Activated CD8-positive, alpha-beta memory T cell treated with anti-CD3 and anti-CD28 coated beads for 4 hours (primary cell): Measurements from ENCODE around the gene PITPNC1.
"Not testable (repeated sequence)": the region's sequence is repeated elsewhere in the genome, so short reads cannot be mapped to it uniquely, and the experiment has no call there.

Experiments used
- DNase-seq, 2 donors: peaks; one replicate each; pipeline ENCODE4 v3.0.0-alpha.2; 2020; ENCODE audit warnings: low read depth in 2 of 2

Gene PITPNC1

GRCh38 chr17:67376737-67377487, at the start of gene PITPNC1:
Gene PITPNC1, plus strand, starts transcription at chr17:67377281.
- peak; percentile 70 for DNase-seq

GRCh38 chr17:67328026-67328425, 49.1 kb upstream of the PITPNC1 start:
- DNase-seq: no peak

- not testable (repeated sequence) for DNase-seq
Observed at GRCh38 chr17:67331381-67332161, 45.5 kb upstream of the PITPNC1 start.

- not testable (repeated sequence) for DNase-seq
Observed at GRCh38 chr17:67332162-67332508, 44.9 kb upstream of the PITPNC1 start.

- DNase-seq: no peak
Observed at GRCh38 chr17:67335245-67335835, 41.7 kb upstream of the PITPNC1 start.

- DNase-seq: no peak
Observed at GRCh38 chr17:67336859-67337258, 40.2 kb upstream of the PITPNC1 start.

- DNase-seq: not testable (repeated sequence)
Observed at GRCh38 chr17:67338353-67338752, 38.7 kb upstream of the PITPNC1 start.

GRCh38 chr17:67343237-67343636, 33.8 kb upstream of the PITPNC1 start:
- DNase-seq: no peak

GRCh38 chr17:67347826-67348225, 29.3 kb upstream of the PITPNC1 start:
- no peak for DNase-seq

- DNase-seq: no peak
Observed at GRCh38 chr17:67349420-67349819, 27.7 kb upstream of the PITPNC1 start.

- no peak for DNase-seq
Observed at GRCh38 chr17:67353161-67353560, 23.9 kb upstream of the PITPNC1 start.

- DNase-seq: no peak
Observed at GRCh38 chr17:67353929-67354574, 23.0 kb upstream of the PITPNC1 start.

GRCh38 chr17:67358612-67359011, 18.5 kb upstream of the PITPNC1 start:
- no peak for DNase-seq

- DNase-seq: peak in 1 of 2 donors; percentile 14
Observed at GRCh38 chr17:67359960-67360791, 16.9 kb upstream of the PITPNC1 start.

- DNase-seq: no peak
Observed at GRCh38 chr17:67360880-67361279, 16.2 kb upstream of the PITPNC1 start.

GRCh38 chr17:67362173-67362572, 14.9 kb upstream of the PITPNC1 start:
- DNase-seq: no peak

- DNase-seq: no peak
Observed at GRCh38 chr17:67364847-67365737, 12.0 kb upstream of the PITPNC1 start.

- DNase-seq: no peak
Observed at GRCh38 chr17:67365738-67366192, 11.3 kb upstream of the PITPNC1 start.

GRCh38 chr17:67366193-67367157, 10.6 kb upstream of the PITPNC1 start, which contains the start of gene PSMD12:
Gene PSMD12, minus strand, starts transcription at chr17:67366577. Its CDS starts 58 bp downstream, at chr17:67366519.
- DNase-seq: peak; percentile 85 to 87
